ENCODE data around the gene KIAA2012. TPM values are rescaled to one million over a fixed set of nuclear protein-coding genes. Genes with fewer than 3 reads are reported as not detected.
A peak's percentile ranks its signal among the peaks of the same experiment; 100 is the strongest.

KIAA2012 gene
- total RNA-seq, 1 donor, result not detected

DNA sequence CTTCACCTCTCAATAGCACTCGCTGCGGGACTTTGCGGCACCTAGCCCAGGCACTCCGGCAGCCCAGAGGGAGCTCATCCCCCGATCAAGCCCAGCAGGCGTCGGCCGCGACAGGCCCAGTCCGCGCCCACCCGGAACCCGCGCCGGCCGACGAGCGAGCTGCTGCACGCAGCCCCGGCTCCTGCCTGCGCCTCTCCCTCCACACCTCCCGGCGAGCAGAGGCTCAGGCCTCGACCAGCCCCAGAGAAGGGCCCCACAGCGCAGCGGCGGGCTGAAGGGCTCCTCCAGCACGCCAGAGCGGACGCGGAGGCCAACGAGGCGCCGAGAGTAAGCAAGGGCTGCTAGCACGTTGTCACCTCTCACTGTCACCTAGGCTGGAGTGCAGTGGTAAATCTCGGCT is 63.5 kb downstream of the KIAA2012 start:
- no peak for DNase-seq (ENCODE audit: low read depth)
- TF ChIP-seq, protein P1, sequence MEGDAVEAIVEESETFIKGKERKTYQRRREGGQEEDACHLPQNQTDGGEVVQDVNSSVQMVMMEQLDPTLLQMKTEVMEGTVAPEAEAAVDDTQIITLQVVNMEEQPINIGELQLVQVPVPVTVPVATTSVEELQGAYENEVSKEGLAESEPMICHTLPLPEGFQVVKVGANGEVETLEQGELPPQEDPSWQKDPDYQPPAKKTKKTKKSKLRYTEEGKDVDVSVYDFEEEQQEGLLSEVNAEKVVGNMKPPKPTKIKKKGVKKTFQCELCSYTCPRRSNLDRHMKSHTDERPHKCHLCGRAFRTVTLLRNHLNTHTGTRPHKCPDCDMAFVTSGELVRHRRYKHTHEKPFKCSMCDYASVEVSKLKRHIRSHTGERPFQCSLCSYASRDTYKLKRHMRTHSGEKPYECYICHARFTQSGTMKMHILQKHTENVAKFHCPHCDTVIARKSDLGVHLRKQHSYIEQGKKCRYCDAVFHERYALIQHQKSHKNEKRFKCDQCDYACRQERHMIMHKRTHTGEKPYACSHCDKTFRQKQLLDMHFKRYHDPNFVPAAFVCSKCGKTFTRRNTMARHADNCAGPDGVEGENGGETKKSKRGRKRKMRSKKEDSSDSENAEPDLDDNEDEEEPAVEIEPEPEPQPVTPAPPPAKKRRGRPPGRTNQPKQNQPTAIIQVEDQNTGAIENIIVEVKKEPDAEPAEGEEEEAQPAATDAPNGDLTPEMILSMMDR (IDR thresholded peaks at IDR 0.05; ENCODE audit: insufficient read depth, low read length), result no peak
- no peak overlapping the region for H3K4me3 ChIP-seq (ENCODE audit: low read depth, low read length)

- no peak overlapping the region for H3K4me3 ChIP-seq (ENCODE audit: low read depth, low read length)
- DNase-seq (ENCODE audit: low read depth), result peak; percentile 45
- TF ChIP-seq, protein P1 (IDR thresholded peaks at IDR 0.05; ENCODE audit: insufficient read depth, low read length), result no peak
Observed at GRCh38 chr2:202140522-202141252, 67.6 kb downstream of the KIAA2012 start.

DNA sequence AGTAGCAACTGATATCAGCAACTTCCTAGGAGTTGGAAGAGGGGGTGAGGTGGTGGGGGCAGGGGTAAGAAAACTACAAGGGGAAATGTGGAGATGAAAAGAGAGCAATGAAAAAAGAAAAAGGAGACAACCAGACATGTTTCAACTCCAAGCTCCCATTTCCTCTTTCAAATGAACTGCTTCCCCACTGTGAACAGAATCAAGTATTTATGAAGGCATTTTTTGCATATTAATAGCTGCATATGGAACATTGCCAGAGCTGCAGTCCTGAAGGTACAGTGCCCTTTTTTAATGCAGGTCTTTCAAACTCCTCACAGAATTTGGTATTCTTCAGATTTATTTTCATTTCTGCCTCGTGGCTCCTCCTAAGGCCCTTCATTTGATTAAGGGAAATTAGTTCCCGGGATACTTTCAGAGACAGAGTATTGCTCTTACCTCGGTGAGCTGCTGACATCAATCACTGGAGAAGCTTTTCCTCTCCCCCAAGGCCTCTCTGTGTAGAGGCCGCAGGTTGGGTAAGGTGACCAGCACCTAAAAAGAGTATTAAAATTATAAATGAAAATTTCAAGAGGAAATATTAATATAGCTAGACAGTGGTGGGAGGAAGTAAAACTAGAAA is 68.4 kb downstream of the KIAA2012 start:
- TF ChIP-seq, protein P1 (IDR thresholded peaks at IDR 0.05; ENCODE audit: insufficient read depth, low read length), result no peak
- H3K4me3 ChIP-seq (ENCODE audit: low read depth, low read length), result no peak overlapping the region
- no peak for DNase-seq (ENCODE audit: low read depth)

- TF ChIP-seq, protein P1 (IDR thresholded peaks at IDR 0.05; ENCODE audit: insufficient read depth, low read length), result no peak
- no peak for DNase-seq (ENCODE audit: low read depth)
- no peak overlapping the region for H3K4me3 ChIP-seq (ENCODE audit: low read depth, low read length)
Observed at GRCh38 chr2:202142540-202142939, 69.5 kb downstream of the KIAA2012 start.

GRCh38 chr2:202147775-202148174 is 74.7 kb downstream of the KIAA2012 start:
- peak; percentile 49 for DNase-seq (ENCODE audit: low read depth)
- TF ChIP-seq, protein P1 (IDR thresholded peaks at IDR 0.05; ENCODE audit: insufficient read depth, low read length), result no peak

GRCh38 chr2:202148515-202149154 is 75.6 kb downstream of the KIAA2012 start:
- H3K4me3 ChIP-seq (ENCODE audit: low read depth, low read length), result no peak overlapping the region
- no peak for DNase-seq (ENCODE audit: low read depth)
- TF ChIP-seq, protein P1 (IDR thresholded peaks at IDR 0.05; ENCODE audit: insufficient read depth, low read length), result no peak

More at GRCh38 chr2:202147775-202148174, 74.7 kb downstream of the KIAA2012 start:
- no peak overlapping the region for H3K4me3 ChIP-seq (ENCODE audit: low read depth, low read length)
